CD4-positive, alpha-beta memory T cell (primary cell): ENCODE results near the gene PCP4L1. TPM values are rescaled to one million over a fixed set of nuclear protein-coding genes. Genes with fewer than 3 reads are reported as not detected.

Source experiments
- CTCF ChIA-PET: fragments of 350-600 bp; sonication (Branson Sonifier 250); formaldehyde crosslinking; loops from one replicate; lab custom pipeline; 2021; ENCODE audit warnings: inconsistent platforms; ENCODE audit not compliant: partially characterized antibody; lab: Charles Lee
- POLR2A ChIA-PET: fragments of 350-600 bp; sonication (Branson Sonifier 250); formaldehyde crosslinking; loops from one replicate; lab custom pipeline; 2021; ENCODE audit not compliant: partially characterized antibody; lab: Charles Lee
- DNase-seq, 5 donors: peaks; one replicate each; pipeline versions ENCODE4 v3.0.0 to v3.0.0-alpha.2; 2020 to 2022; ENCODE audit warnings: mixed read lengths in 1 of 5
- H3K27ac ChIP-seq: one replicate; pipeline ENCODE4 v1.7.0; 2013; ENCODE audit warnings: low read depth, low read length
- H3K27me3 ChIP-seq: 2 replicates; pipeline ENCODE4 v1.7.0; 2013; ENCODE audit warnings: mild to moderate bottlenecking, low read length, moderate library complexity; ENCODE audit not compliant: insufficient read depth
- H3K36me3 ChIP-seq: 2 replicates; pipeline ENCODE4 v1.7.0; 2013; ENCODE audit warnings: mild to moderate bottlenecking, low read length, moderate library complexity; ENCODE audit not compliant: insufficient read depth
- H3K4me1 ChIP-seq: 2 replicates; pipeline ENCODE4 v1.7.0; 2013; ENCODE audit warnings: mild to moderate bottlenecking, low read length, moderate library complexity; ENCODE audit not compliant: insufficient read depth
- H3K4me3 ChIP-seq, 2 donors: one replicate each; pipeline ENCODE4 v1.7.0; 2013; ENCODE audit warnings: low read length in 2 of 2, mild to moderate bottlenecking in 1 of 2
- H3K9me3 ChIP-seq, 2 donors: one replicate each; pipeline ENCODE4 v1.7.0; 2013; ENCODE audit warnings: low read length in 2 of 2, control low read depth in 1 of 2; ENCODE audit not compliant: control insufficient read depth in 1 of 2
- H3K27ac Mint-ChIP-seq, 7 donors: one replicate each; pipeline ENCODE4 v1.8.0; 2020 to 2021; ENCODE audit warnings: mixed read lengths in 7 of 7, mild to moderate bottlenecking in 6 of 7, inconsistent platforms in 3 of 7, moderate library complexity in 3 of 7
- H3K27me3 Mint-ChIP-seq, 2 donors: one replicate each; pipeline ENCODE4 v1.8.0; 2020 to 2021; ENCODE audit warnings: mixed read lengths in 2 of 2
- H3K36me3 Mint-ChIP-seq, 2 donors: one replicate each; pipeline ENCODE4 v1.8.0; 2020 to 2021; ENCODE audit warnings: mixed read lengths in 2 of 2, inconsistent platforms in 1 of 2, mild to moderate bottlenecking in 1 of 2
- H3K4me1 Mint-ChIP-seq, 4 donors: one replicate each; pipeline ENCODE4 v1.8.0; 2020 to 2021; ENCODE audit warnings: mixed read lengths in 4 of 4, mild to moderate bottlenecking in 1 of 4
- H3K4me3 Mint-ChIP-seq, 8 donors: one replicate each; pipeline ENCODE4 v1.8.0; 2020 to 2021; ENCODE audit warnings: mixed read lengths in 8 of 8, mild to moderate bottlenecking in 7 of 8, moderate library complexity in 6 of 8, inconsistent platforms in 3 of 8
- H3K9me3 Mint-ChIP-seq, 8 donors: one replicate each; pipeline ENCODE4 v1.8.0; 2020 to 2021; ENCODE audit warnings: mixed read lengths in 8 of 8, mild to moderate bottlenecking in 5 of 8, inconsistent platforms in 3 of 8, moderate library complexity in 1 of 8
- intact Hi-C: fragments of 100-400 bp; cut with micrococcal nuclease; formaldehyde crosslinking; loops from one replicate; pipeline ENCODE4 v1.15.1; 2023
- microRNA-seq: library from miRNA; unstranded; fragments of <30 nt; microRNA quantifications from one replicate; pipeline ENCODE4 v1.2.0, GENCODE V29; 2021; ENCODE audit warnings: borderline replicate concordance, borderline number of aligned reads, borderline microRNAs expressed, mixed read lengths
- polyA plus RNA-seq, 2 donors: library from polyadenylated mRNA; unstranded; fragments of 300-500 nt; fragmentation: Illumina TruSeq; gene quantifications; one replicate each; pipeline ENCODE4 v1.2.3, GENCODE V29; 2021
- total RNA-seq, 2 experiments: library from RNA; stranded (reverse); gene quantifications; one replicate each; pipeline ENCODE4 v1.2.3, GENCODE V29; 2021

The PCP4L1 gene
- total and polyA plus RNA-seq, 4 experiments from 2014 or later = not detected

GRCh38 chr1:161330346-161330745, 71.8 kb downstream of the PCP4L1 start:
- H3K4me3 ChIP-seq = no peak overlapping the region
- no peaks in the 10 kb centered on the region for H3K4me1 ChIP-seq
- H3K36me3 ChIP-seq = peaks cover 36% of the 10 kb centered on the region
- CTCF ChIA-PET = interaction anchor here (0.7 kb wide), 1 partner anchor 9 kb away, joined by 3 read pairs; no protein-coding TSS in a partner anchor
- peaks cover 60 to 68% of the 10 kb centered on the region in 2 donors for H3K36me3 Mint-ChIP-seq
- no peaks in the 10 kb centered on the region for H3K27me3 Mint-ChIP-seq
- H3K9me3 Mint-ChIP-seq = no peaks in the 10 kb centered on the region
- no peaks in the 10 kb centered on the region for H3K9me3 ChIP-seq
- H3K27ac Mint-ChIP-seq = peak overlapping the region in 2 of 7 donors; percentile 35 to 52
- peaks cover 0 to 5% (median 0%) of the 10 kb centered on the region in 4 donors for H3K4me1 Mint-ChIP-seq
- DNase-seq = no peak
- no peak overlapping the region for H3K27ac ChIP-seq
- no peak overlapping the region for H3K4me3 Mint-ChIP-seq
- intact Hi-C loops = no loop called here
- no peaks in the 10 kb centered on the region for H3K27me3 ChIP-seq
- POLR2A ChIA-PET = no interaction called here

DNA sequence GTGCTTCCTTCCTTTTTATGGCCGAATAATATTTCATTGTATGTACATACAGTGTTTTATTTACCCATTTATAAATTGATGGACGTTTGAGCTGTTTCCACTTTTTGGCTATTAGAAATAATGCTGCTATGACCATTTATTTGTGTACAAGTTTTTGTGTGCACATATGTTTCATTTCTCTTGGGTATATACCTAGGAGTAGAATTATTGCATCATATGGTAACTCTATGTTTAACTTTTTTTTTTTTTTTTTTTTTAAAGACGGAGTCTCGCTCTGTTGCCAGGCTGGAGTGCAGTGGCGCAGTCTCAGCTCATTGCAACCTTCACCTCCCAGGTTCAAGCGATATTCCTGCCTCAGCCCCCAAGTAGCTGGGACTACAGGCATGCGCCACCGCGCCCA, 74.6 kb downstream of the PCP4L1 start:
- POLR2A ChIA-PET = interaction anchor here (1.2 kb wide), 1 partner anchor 14 kb away, joined by 3 read pairs; no protein-coding TSS in a partner anchor
- H3K27ac Mint-ChIP-seq = no peak overlapping the region

More for the DNA sequence above, 74.6 kb downstream of the PCP4L1 start:
- Mint-ChIP-seq H3K4me1 (peaks cover 0 to 5% (median 0%) of the 10 kb centered on the region in 4 donors), H3K36me3 (peaks cover 68 to 83% of the 10 kb centered on the region in 2 donors), H3K4me3 (no peak overlapping the region), H3K9me3 (no peaks in the 10 kb centered on the region), H3K27me3 (no peaks in the 10 kb centered on the region)
- H3K36me3 ChIP-seq = peaks cover 40% of the 10 kb centered on the region
- no peak for DNase-seq
- H3K27ac ChIP-seq = no peak overlapping the region
- CTCF ChIA-PET = no interaction called here
- no peaks in the 10 kb centered on the region for H3K4me1 ChIP-seq
- H3K27me3 ChIP-seq = no peaks in the 10 kb centered on the region
- intact Hi-C loops = no loop called here
- no peaks in the 10 kb centered on the region for H3K9me3 ChIP-seq
- no peak overlapping the region for H3K4me3 ChIP-seq

Small RNAs within 50 kb of the gene (microRNA-seq; reads per million reads assigned to microRNA genes)
- not detected for gene MIR5187

Other genes starting within 250 kb of the PCP4L1 start
- gene F11R, start 237.6 kb upstream of the PCP4L1 start, total RNA-seq = 10 to 100 TPM; 19.3 to 27.1 TPM
- gene F11R, start 237.6 kb upstream of the PCP4L1 start, polyA plus RNA-seq = 10 to 100 TPM; 15.9 to 33.2 TPM
- gene TSTD1, start 219.8 kb upstream of the PCP4L1 start, total RNA-seq = 10 to 100 TPM; 92.0 to 93.1 TPM
- gene TSTD1, start 219.8 kb upstream of the PCP4L1 start, polyA plus RNA-seq = 100 to 1,000 TPM; 264 to 411 TPM
- 100 to 1,000 TPM; 101 to 102 TPM for gene USF1, start 212.8 kb upstream of the PCP4L1 start, total RNA-seq
- 1 to 10 TPM; 1.4 to 5.9 TPM for gene USF1, start 212.8 kb upstream of the PCP4L1 start, polyA plus RNA-seq
- 100 to 1,000 TPM; 222 to 226 TPM for gene ARHGAP30, start 188.9 kb upstream of the PCP4L1 start, total RNA-seq
- gene ARHGAP30, start 188.9 kb upstream of the PCP4L1 start, polyA plus RNA-seq = 100 to 1,000 TPM in 1 of 2 donors, 10 to 100 TPM in 1; 63.4 to 213 TPM
- not detected for gene NECTIN4, start 169.2 kb upstream of the PCP4L1 start, total RNA-seq
- not detected for gene NECTIN4, start 169.2 kb upstream of the PCP4L1 start, polyA plus RNA-seq
- under 1 TPM; 0.52 to 0.53 TPM for gene KLHDC9, start 160.4 kb upstream of the PCP4L1 start, total RNA-seq
- gene KLHDC9, start 160.4 kb upstream of the PCP4L1 start, polyA plus RNA-seq = 1 to 10 TPM in 1 of 2 donors, under 1 TPM in 1; 0.68 to 2.4 TPM
- 10 to 100 TPM; 40.8 to 41.0 TPM for gene PFDN2, start 140.7 kb upstream of the PCP4L1 start, total RNA-seq
- 10 to 100 TPM; 70.9 to 89.1 TPM for gene PFDN2, start 140.7 kb upstream of the PCP4L1 start, polyA plus RNA-seq
- gene NIT1, start 140.6 kb upstream of the PCP4L1 start, total RNA-seq = 10 to 100 TPM; 49.0 to 50.5 TPM
- 10 to 100 TPM; 17.5 to 21.4 TPM for gene NIT1, start 140.6 kb upstream of the PCP4L1 start, polyA plus RNA-seq
- gene DEDD, start 126.1 kb upstream of the PCP4L1 start, total RNA-seq = 10 to 100 TPM; 39.1 to 41.4 TPM
- gene DEDD, start 126.1 kb upstream of the PCP4L1 start, polyA plus RNA-seq = 10 to 100 TPM; 40.7 to 42.0 TPM
- 10 to 100 TPM; 87.2 to 87.4 TPM for gene UFC1, start 104.8 kb upstream of the PCP4L1 start, total RNA-seq
- 100 to 1,000 TPM; 146 to 176 TPM for gene UFC1, start 104.8 kb upstream of the PCP4L1 start, polyA plus RNA-seq
- gene USP21, start 99.2 kb upstream of the PCP4L1 start, total RNA-seq = 10 to 100 TPM; 62.0 to 63.6 TPM
- 10 to 100 TPM; 15.5 to 30.6 TPM for gene USP21, start 99.2 kb upstream of the PCP4L1 start, polyA plus RNA-seq
- gene PPOX, start 92.3 kb upstream of the PCP4L1 start, total RNA-seq = 10 to 100 TPM; 59.4 to 69.8 TPM
- gene PPOX, start 92.3 kb upstream of the PCP4L1 start, polyA plus RNA-seq = 10 to 100 TPM; 16.3 to 25.7 TPM
- gene B4GALT3, start 81.2 kb upstream of the PCP4L1 start, total RNA-seq = 10 to 100 TPM; 64.6 to 71.5 TPM
- 10 to 100 TPM; 55.9 to 60.5 TPM for gene B4GALT3, start 81.2 kb upstream of the PCP4L1 start, polyA plus RNA-seq
- 1 to 10 TPM; 1.4 to 2.4 TPM for gene ADAMTS4, start 59.7 kb upstream of the PCP4L1 start, total RNA-seq
- gene ADAMTS4, start 59.7 kb upstream of the PCP4L1 start, polyA plus RNA-seq = under 1 TPM in 1 of 2 donors, not detected in 1; 0.07 TPM
- gene NDUFS2, start 56.4 kb upstream of the PCP4L1 start, total RNA-seq = 100 to 1,000 TPM in 1 of 2 experiments, 10 to 100 TPM in 1; 89.9 to 100 TPM
- 100 to 1,000 TPM in 1 of 2 donors, 10 to 100 TPM in 1; 90.1 to 112 TPM for gene NDUFS2, start 56.4 kb upstream of the PCP4L1 start, polyA plus RNA-seq
- 10 to 100 TPM in 1 of 2 experiments, 1 to 10 TPM in 1; 9.9 to 10.5 TPM for gene FCER1G, start 43.5 kb upstream of the PCP4L1 start, total RNA-seq
- 1 to 10 TPM; 2.1 to 2.8 TPM for gene FCER1G, start 43.5 kb upstream of the PCP4L1 start, polyA plus RNA-seq
- not detected for gene APOA2, start 35.1 kb upstream of the PCP4L1 start, total RNA-seq
- not detected for gene APOA2, start 35.1 kb upstream of the PCP4L1 start, polyA plus RNA-seq
- 1 to 10 TPM; 8.2 to 8.8 TPM for gene TOMM40L, start 32.7 kb upstream of the PCP4L1 start, total RNA-seq
- gene TOMM40L, start 32.7 kb upstream of the PCP4L1 start, polyA plus RNA-seq = 1 to 10 TPM; 2.9 to 6.9 TPM
- not detected for gene NR1I3, start 20.5 kb upstream of the PCP4L1 start, total RNA-seq
- gene NR1I3, start 20.5 kb upstream of the PCP4L1 start, polyA plus RNA-seq = under 1 TPM in 1 of 2 donors, not detected in 1; 0.13 TPM
- gene MPZ, start 51.2 kb downstream of the PCP4L1 start, total RNA-seq = 10 to 100 TPM; 11.1 to 11.9 TPM
- gene MPZ, start 51.2 kb downstream of the PCP4L1 start, polyA plus RNA-seq = under 1 TPM in 1 of 2 donors, not detected in 1; 0.14 TPM
- 100 to 1,000 TPM; 106 to 108 TPM for gene SDHC, start 55.6 kb downstream of the PCP4L1 start, total RNA-seq
- 100 to 1,000 TPM; 183 to 296 TPM for gene SDHC, start 55.6 kb downstream of the PCP4L1 start, polyA plus RNA-seq
- gene CFAP126, start 109.1 kb downstream of the PCP4L1 start, total RNA-seq = not detected
- gene CFAP126, start 109.1 kb downstream of the PCP4L1 start, polyA plus RNA-seq = not detected
- 1 to 10 TPM; 1.0 to 1.9 TPM for gene FCGR2A, start 246.7 kb downstream of the PCP4L1 start, total RNA-seq
- not detected for gene FCGR2A, start 246.7 kb downstream of the PCP4L1 start, polyA plus RNA-seq